ENCODE data around the gene SH3RF1.
"Not testable (repeated sequence)": the region's sequence is repeated elsewhere in the genome, so short reads cannot be mapped to it uniquely, and the experiment has no call there.

SH3RF1 gene

GRCh38 chr4:169222761-169223160 is 48.0 kb downstream of the SH3RF1 start:
- no peak for DNase-seq

DNA sequence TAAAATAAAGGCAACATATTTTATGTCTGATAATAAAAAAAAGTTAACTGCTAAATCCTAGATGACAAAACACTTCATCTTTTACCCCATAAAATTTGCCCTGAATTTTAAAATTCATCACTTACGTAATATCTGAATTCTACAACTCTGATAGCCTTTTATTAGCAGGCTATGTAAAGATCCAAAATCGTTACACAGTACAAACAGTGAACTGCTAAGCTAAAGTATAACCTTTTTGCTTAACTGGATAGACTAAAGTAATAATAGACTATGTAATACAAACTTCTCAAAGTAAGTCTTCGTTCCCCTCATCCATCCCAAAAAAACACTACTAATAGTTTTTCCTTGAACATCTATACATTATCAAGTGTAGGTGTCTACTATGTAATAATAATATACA is 49.1 kb downstream of the SH3RF1 start:
- DNase-seq = no peak

DNA sequence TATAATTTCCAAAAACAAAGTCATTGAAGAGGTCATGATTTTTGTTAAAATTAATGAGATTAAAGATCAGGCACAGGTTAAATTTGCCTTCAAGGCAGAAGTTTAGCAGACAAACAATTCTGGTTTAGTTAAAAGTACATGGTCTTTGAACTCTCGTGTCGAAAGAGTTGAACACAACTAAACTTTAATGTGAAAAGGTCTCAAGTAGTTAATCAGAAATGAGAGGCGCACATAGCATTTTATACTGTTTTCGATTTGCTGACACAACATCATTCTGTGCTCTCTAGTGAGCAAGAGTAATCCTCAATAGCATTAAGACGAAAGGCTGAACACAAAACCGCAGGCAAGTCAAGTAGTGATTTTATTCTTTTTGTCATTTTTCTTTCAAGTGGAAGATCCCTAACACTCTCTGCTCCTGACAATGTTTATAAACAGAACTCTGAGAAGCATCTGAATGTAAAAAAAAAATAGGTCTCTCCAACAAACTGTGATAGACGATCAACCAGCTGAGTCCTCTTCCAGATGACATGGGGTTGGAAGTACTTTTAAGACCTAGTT is 49.8 kb downstream of the SH3RF1 start:
- no peak for DNase-seq

DNA sequence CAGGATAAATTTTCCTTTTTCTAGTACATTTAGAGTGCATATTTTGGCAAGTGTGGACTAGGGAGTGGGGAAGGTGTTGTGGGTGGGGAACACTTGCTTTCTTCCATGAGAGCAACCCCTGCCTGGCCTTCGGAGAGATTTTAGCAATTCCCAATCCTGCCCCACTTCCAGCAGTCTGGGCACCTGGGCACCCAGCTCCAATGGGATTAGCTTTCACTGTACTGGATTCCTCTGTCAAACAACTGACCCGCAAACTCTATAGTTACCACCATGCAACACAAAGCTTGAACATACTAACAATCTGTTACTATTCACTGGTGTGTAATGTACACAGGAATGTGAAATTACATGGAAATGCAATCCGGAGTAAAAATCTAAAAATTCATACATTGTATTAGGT is 50.3 kb downstream of the SH3RF1 start:
- no peak for DNase-seq

DNA sequence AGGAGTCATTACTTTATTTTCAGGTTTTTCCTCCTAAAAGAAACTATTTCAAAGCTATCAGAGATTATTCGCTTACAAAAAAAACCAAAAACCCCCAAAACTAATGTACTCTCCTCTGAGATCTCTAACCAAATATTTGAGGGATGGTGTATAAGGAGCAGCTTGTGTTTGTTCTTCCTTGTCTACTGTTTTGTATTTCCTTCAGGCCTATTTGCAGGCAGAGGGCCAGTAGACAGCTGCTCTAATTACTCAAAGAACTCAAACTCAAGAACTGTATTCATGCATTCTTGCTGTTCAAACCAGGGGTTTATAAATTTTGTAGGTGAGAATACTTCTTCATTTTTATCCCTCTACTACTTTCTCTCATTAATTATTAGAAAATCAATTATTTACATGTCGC is 51.3 kb downstream of the SH3RF1 start:
- no peak for DNase-seq

DNA sequence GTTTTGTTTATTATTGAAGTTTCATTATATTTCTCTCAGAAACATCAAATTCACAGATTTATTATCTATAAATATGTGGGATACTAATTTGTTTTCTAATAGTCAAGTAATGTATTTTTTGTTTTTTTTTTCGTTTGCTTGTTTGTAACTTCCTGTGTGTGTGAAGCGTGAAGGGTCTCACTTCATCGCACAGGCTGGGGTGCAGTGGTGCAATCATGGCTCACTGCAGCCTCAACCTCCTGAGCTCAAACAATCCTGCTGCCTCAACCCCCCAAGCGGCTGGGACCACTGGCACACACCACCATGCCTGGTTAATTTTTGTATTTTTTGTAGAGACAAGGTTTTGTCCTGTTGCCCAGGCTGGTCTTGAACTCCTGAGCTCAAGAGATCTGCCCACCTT is 55.1 kb downstream of the SH3RF1 start:
- DNase-seq = no peak

DNA sequence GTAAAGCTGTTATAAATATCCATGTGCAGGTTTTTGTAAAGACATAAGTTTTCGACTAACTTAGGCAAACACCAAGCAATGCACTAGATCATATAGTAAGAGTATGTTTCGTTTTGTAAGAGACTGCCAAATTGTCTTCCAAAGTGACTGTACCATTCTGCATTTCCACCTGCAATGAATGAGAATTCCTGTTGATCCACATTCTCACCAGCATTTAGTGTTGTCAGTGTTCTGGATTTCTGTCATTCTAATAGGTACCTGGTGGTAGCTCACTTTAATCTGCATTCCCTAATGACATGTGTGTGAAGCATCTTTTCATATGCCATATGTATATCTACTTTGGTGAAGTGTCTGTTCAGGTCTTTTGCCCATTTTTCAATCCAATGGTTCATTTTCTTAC is 57.8 kb downstream of the SH3RF1 start:
- DNase-seq = no peak

DNA sequence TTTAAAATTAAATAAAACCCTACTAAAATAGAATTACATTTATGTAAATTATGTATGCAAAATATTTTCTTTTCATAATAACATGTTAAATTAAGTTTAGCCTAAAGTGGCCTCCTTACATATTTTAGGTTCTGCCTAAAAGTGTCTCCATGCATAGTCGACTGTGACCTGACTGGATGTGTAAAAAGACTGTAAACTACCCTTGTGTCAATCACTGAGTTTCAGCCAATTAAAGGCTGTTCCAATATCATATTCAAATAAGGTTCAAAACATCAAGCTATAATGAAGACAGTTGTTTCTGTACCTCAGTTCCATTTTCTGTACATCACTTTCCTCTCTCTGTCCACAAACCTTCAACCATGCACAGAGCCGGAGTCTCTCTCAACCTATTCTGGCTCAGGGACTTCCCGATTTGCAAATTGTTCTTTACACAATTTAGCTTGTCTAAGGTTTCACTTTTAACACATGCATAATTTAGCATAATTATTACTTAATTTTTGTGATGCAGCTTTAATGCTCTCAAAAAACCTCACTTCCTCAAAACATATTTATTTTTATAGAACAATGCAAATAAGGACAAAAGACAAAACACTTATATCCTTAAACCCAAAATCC is 60.1 kb downstream of the SH3RF1 start:
- DNase-seq = no peak

- no peak for DNase-seq
These were observed 61.3 kb downstream of the SH3RF1 start for GRCh38 chr4:169209388-169209883.

DNA sequence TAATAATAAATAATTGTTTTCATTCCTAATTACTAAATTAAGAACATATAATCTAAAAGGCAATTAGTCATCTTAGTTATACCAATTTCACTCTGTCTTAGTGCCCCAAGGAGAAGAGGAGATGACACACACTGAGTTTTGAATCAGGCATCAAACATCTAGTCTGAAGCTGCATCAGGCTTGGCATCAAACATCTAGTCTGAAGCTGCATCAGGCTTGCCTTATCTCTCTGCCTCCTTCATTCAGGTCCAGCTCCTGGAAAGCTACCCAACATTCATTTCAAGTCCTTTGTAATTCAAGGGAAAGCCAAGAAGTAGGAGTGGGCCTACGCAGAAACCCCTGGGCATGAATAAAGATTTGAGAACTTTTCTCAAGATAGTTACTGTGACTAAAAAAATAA is 62.2 kb downstream of the SH3RF1 start:
- no peak for DNase-seq

DNA sequence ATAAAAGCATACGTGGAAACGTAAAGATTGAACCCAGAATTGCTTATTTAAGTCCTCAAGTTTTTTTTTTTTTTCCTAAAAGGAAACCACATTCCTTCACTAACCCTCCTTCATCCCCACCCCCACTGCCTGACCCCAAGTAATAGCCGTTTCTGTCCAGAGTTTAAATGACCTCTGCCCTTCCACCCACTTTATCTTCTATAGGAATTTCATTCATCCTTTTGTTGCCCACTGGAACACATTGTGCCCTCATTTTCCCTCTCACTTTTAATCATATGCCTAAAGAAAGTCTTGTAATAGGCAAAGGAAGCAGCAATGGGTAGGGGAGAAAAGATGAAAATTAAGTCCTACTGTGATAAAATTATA is 62.7 kb downstream of the SH3RF1 start:
- DNase-seq = no peak

DNA sequence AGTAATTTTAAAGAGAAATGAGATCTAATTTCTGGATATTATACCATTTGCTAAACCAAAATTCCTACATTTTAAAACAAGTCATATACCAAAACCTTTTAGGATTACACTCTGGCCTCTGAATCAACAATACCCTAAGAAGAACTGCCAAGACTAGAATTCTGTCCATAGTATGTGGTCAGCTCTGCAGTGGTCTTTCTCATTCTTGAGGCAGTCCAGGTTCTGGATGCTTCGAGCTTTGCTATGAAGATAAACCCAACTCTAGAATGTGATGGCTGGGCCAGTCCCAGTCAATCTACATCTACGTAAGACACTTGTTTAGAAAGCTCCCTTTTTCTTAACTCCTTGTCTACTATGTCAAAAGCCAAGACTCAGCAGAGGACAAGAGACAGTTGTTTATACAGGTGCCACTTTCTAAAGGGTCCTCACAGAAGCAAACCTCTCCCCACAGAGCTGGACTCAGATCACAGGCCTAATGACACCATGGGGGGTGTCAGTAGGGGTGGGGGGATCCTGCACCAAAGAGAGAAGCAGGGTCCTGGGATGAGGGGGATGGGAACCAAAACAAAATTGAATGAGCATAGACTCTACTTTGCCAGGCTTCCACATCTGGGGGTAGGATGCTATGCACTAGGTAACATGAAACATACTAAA is 63.2 kb downstream of the SH3RF1 start:
- no peak for DNase-seq

GRCh38 chr4:169205744-169206080 is 65.0 kb downstream of the SH3RF1 start:
- DNase-seq = no peak

GRCh38 chr4:169205075-169205743 is 65.5 kb downstream of the SH3RF1 start:
- DNase-seq = no peak

DNA sequence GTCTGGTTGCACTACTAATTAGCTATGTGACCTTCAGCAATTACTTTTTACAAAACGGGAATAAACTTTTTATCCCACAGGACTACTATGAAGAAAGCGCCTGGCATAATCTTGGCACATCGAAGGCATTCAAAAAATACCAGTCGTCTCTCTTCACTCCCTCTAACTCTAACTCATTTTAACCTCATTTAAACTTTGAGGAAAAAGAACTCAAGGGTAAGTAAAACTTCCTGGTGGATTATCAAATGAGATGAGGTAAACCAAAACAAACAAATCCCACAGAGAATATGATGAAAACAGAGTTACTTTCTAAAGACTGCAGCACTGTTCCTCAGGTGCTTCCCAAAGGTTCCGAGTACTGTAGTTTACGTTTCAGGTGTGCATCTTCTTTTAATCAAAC is 66.9 kb downstream of the SH3RF1 start:
- DNase-seq = no peak

DNA sequence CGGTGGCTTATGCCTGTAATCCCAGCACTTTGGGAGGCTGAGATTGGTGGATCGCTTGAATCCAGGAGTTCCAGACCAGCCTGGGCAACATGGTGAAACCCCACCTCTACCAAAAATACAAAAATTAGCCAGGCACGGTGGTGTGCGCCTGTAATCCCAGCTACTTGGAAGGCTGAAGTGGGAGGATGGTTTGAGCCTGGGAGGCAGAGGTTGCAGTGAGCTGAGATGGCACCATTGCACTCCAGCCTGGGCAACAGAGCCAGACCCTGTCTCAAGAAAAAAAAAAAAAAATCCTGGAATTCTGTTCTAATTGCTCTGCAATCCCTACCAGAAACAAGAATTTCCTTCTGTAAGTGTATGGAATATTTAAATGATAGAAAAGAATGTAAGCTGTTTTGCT is 67.5 kb downstream of the SH3RF1 start:
- not testable (repeated sequence) for DNase-seq

GRCh38 chr4:169202878-169203277 is 67.9 kb downstream of the SH3RF1 start:
- no peak for DNase-seq

GRCh38 chr4:169202145-169202699 is 68.5 kb downstream of the SH3RF1 start:
- no peak for DNase-seq

GRCh38 chr4:169201222-169202144 is 69.3 kb downstream of the SH3RF1 start:
- no peak for DNase-seq

GRCh38 chr4:169200361-169201030 is 70.3 kb downstream of the SH3RF1 start:
- DNase-seq = no peak

- no peak for DNase-seq
These were observed 71.6 kb downstream of the SH3RF1 start for GRCh38 chr4:169199184-169199583.

GRCh38 chr4:169198167-169198566 is 72.6 kb downstream of the SH3RF1 start:
- no peak for DNase-seq

Measured in cerebellar nuclear complex (tissue), 1 donor.